ENCODE measurements around the gene ASB13.

Gene ASB13

GRCh38 chr10:5607594-5607993, 58.8 kb downstream of the ASB13 start:
- H3K4me1 ChIP-seq (ENCODE audit: control insufficient read depth, insufficient read depth, low read length): no peaks in the 10 kb centered on the region
- no peak overlapping the region for H3K9ac ChIP-seq (ENCODE audit: low read depth, low read length)
- no peaks in the 10 kb centered on the region for H3K36me3 ChIP-seq (ENCODE audit: control insufficient read depth, insufficient read depth, low read length)
- H3K4me3 ChIP-seq (ENCODE audit: low read depth, low read length): no peak overlapping the region
- no peaks in the 10 kb centered on the region for H3K27me3 ChIP-seq (ENCODE audit: control insufficient read depth, insufficient read depth, low read length)
- H3K9me3 ChIP-seq (ENCODE audit: control insufficient read depth, insufficient read depth, low read length): no peaks in the 10 kb centered on the region

- H3K27me3 ChIP-seq (ENCODE audit: control insufficient read depth, insufficient read depth, low read length): no peaks in the 10 kb centered on the region
- H3K4me1 ChIP-seq (ENCODE audit: control insufficient read depth, insufficient read depth, low read length): no peaks in the 10 kb centered on the region
- no peak overlapping the region for H3K9ac ChIP-seq (ENCODE audit: low read depth, low read length)
- no peak overlapping the region for H3K4me3 ChIP-seq (ENCODE audit: low read depth, low read length)
- no peaks in the 10 kb centered on the region for H3K36me3 ChIP-seq (ENCODE audit: control insufficient read depth, insufficient read depth, low read length)
- no peaks in the 10 kb centered on the region for H3K9me3 ChIP-seq (ENCODE audit: control insufficient read depth, insufficient read depth, low read length)
Observed at GRCh38 chr10:5606864-5607263, 59.5 kb downstream of the ASB13 start.

GRCh38 chr10:5606321-5606720, 60.1 kb downstream of the ASB13 start:
- H3K4me3 ChIP-seq (ENCODE audit: low read depth, low read length): no peak overlapping the region
- H3K4me1 ChIP-seq (ENCODE audit: control insufficient read depth, insufficient read depth, low read length): no peaks in the 10 kb centered on the region
- H3K27me3 ChIP-seq (ENCODE audit: control insufficient read depth, insufficient read depth, low read length): no peaks in the 10 kb centered on the region
- no peak overlapping the region for H3K9ac ChIP-seq (ENCODE audit: low read depth, low read length)
- no peaks in the 10 kb centered on the region for H3K36me3 ChIP-seq (ENCODE audit: control insufficient read depth, insufficient read depth, low read length)
- no peaks in the 10 kb centered on the region for H3K9me3 ChIP-seq (ENCODE audit: control insufficient read depth, insufficient read depth, low read length)

- Histone ChIP-seq H3K4me1 (ENCODE audit: control insufficient read depth, insufficient read depth, low read length) (no peaks in the 10 kb centered on the region), H3K9me3 (ENCODE audit: control insufficient read depth, insufficient read depth, low read length) (no peaks in the 10 kb centered on the region), H3K36me3 (ENCODE audit: control insufficient read depth, insufficient read depth, low read length) (no peaks in the 10 kb centered on the region), H3K9ac (ENCODE audit: low read depth, low read length) (no peak overlapping the region), H3K27me3 (ENCODE audit: control insufficient read depth, insufficient read depth, low read length) (no peaks in the 10 kb centered on the region), H3K4me3 (ENCODE audit: low read depth, low read length) (no peak overlapping the region)
Observed at GRCh38 chr10:5604961-5605360, 61.4 kb downstream of the ASB13 start.

GRCh38 chr10:5604236-5604925, 62.0 kb downstream of the ASB13 start:
- H3K27me3 ChIP-seq (ENCODE audit: control insufficient read depth, insufficient read depth, low read length): no peaks in the 10 kb centered on the region
- H3K9me3 ChIP-seq (ENCODE audit: control insufficient read depth, insufficient read depth, low read length): no peaks in the 10 kb centered on the region
- H3K36me3 ChIP-seq (ENCODE audit: control insufficient read depth, insufficient read depth, low read length): no peaks in the 10 kb centered on the region
- H3K4me3 ChIP-seq (ENCODE audit: low read depth, low read length): no peak overlapping the region
- H3K4me1 ChIP-seq (ENCODE audit: control insufficient read depth, insufficient read depth, low read length): no peaks in the 10 kb centered on the region
- no peak overlapping the region for H3K9ac ChIP-seq (ENCODE audit: low read depth, low read length)

- H3K9me3 ChIP-seq (ENCODE audit: control insufficient read depth, insufficient read depth, low read length): no peaks in the 10 kb centered on the region
- H3K36me3 ChIP-seq (ENCODE audit: control insufficient read depth, insufficient read depth, low read length): no peaks in the 10 kb centered on the region
- H3K4me1 ChIP-seq (ENCODE audit: control insufficient read depth, insufficient read depth, low read length): no peaks in the 10 kb centered on the region
- no peak overlapping the region for H3K9ac ChIP-seq (ENCODE audit: low read depth, low read length)
- no peaks in the 10 kb centered on the region for H3K27me3 ChIP-seq (ENCODE audit: control insufficient read depth, insufficient read depth, low read length)
- no peak overlapping the region for H3K4me3 ChIP-seq (ENCODE audit: low read depth, low read length)
Observed at GRCh38 chr10:5603848-5604170, 62.6 kb downstream of the ASB13 start.

- H3K4me3 ChIP-seq (ENCODE audit: low read depth, low read length): no peak overlapping the region
- H3K36me3 ChIP-seq (ENCODE audit: control insufficient read depth, insufficient read depth, low read length): no peaks in the 10 kb centered on the region
- no peaks in the 10 kb centered on the region for H3K4me1 ChIP-seq (ENCODE audit: control insufficient read depth, insufficient read depth, low read length)
- no peak overlapping the region for H3K9ac ChIP-seq (ENCODE audit: low read depth, low read length)
- H3K9me3 ChIP-seq (ENCODE audit: control insufficient read depth, insufficient read depth, low read length): no peaks in the 10 kb centered on the region
- H3K27me3 ChIP-seq (ENCODE audit: control insufficient read depth, insufficient read depth, low read length): no peaks in the 10 kb centered on the region
Observed at GRCh38 chr10:5603091-5603847, 63.1 kb downstream of the ASB13 start.

- Histone ChIP-seq H3K4me1 (ENCODE audit: control insufficient read depth, insufficient read depth, low read length) (no peaks in the 10 kb centered on the region), H3K4me3 (ENCODE audit: low read depth, low read length) (no peak overlapping the region), H3K36me3 (ENCODE audit: control insufficient read depth, insufficient read depth, low read length) (no peaks in the 10 kb centered on the region), H3K27me3 (ENCODE audit: control insufficient read depth, insufficient read depth, low read length) (no peaks in the 10 kb centered on the region), H3K9ac (ENCODE audit: low read depth, low read length) (no peak overlapping the region), H3K9me3 (ENCODE audit: control insufficient read depth, insufficient read depth, low read length) (no peaks in the 10 kb centered on the region)
Observed at GRCh38 chr10:5601826-5602495, 64.4 kb downstream of the ASB13 start.

GRCh38 chr10:5600908-5601307, 65.5 kb downstream of the ASB13 start:
- Histone ChIP-seq H3K9me3 (ENCODE audit: control insufficient read depth, insufficient read depth, low read length) (no peaks in the 10 kb centered on the region), H3K4me3 (ENCODE audit: low read depth, low read length) (no peak overlapping the region), H3K27me3 (ENCODE audit: control insufficient read depth, insufficient read depth, low read length) (no peaks in the 10 kb centered on the region), H3K9ac (ENCODE audit: low read depth, low read length) (no peak overlapping the region), H3K36me3 (ENCODE audit: control insufficient read depth, insufficient read depth, low read length) (no peaks in the 10 kb centered on the region), H3K4me1 (ENCODE audit: control insufficient read depth, insufficient read depth, low read length) (no peaks in the 10 kb centered on the region)

GRCh38 chr10:5599613-5600520, 66.5 kb downstream of the ASB13 start:
- H3K36me3 ChIP-seq (ENCODE audit: control insufficient read depth, insufficient read depth, low read length): no peaks in the 10 kb centered on the region
- H3K4me1 ChIP-seq (ENCODE audit: control insufficient read depth, insufficient read depth, low read length): no peaks in the 10 kb centered on the region
- no peaks in the 10 kb centered on the region for H3K27me3 ChIP-seq (ENCODE audit: control insufficient read depth, insufficient read depth, low read length)
- no peaks in the 10 kb centered on the region for H3K9me3 ChIP-seq (ENCODE audit: control insufficient read depth, insufficient read depth, low read length)
- H3K4me3 ChIP-seq (ENCODE audit: low read depth, low read length): no peak overlapping the region
- no peak overlapping the region for H3K9ac ChIP-seq (ENCODE audit: low read depth, low read length)

GRCh38 chr10:5598085-5598690, 68.2 kb downstream of the ASB13 start:
- no peak overlapping the region for H3K4me3 ChIP-seq (ENCODE audit: low read depth, low read length)
- H3K9me3 ChIP-seq (ENCODE audit: control insufficient read depth, insufficient read depth, low read length): no peaks in the 10 kb centered on the region
- no peaks in the 10 kb centered on the region for H3K4me1 ChIP-seq (ENCODE audit: control insufficient read depth, insufficient read depth, low read length)
- H3K27me3 ChIP-seq (ENCODE audit: control insufficient read depth, insufficient read depth, low read length): no peaks in the 10 kb centered on the region
- H3K36me3 ChIP-seq (ENCODE audit: control insufficient read depth, insufficient read depth, low read length): no peaks in the 10 kb centered on the region
- no peak overlapping the region for H3K9ac ChIP-seq (ENCODE audit: low read depth, low read length)

Measured in iPS-15b (cell line).